Gastroesophageal sphincter (tissue), 3 donors: Measurements from ENCODE around the gene MUSK.

ENCODE experiments used
- CTCF ChIP-seq, 4 experiments: fragments of 200-600 bp in 2 of 4; fragments of 450-650 bp in 2 of 4; sonication (generic) in 1 of 4; IDR thresholded peaks; one replicate each; pipeline ENCODE4 v1.5.1; 2017 to 2019; ENCODE audit warnings: antibody characterized with exemption in 4 of 4, mild to moderate bottlenecking in 2 of 4, moderate library complexity in 2 of 4
- EP300 ChIP-seq: sonication (generic); formaldehyde crosslinking; IDR thresholded peaks from one replicate; pipeline ENCODE4 v1.6.1; 2017; ENCODE audit warnings: antibody characterized with exemption, mild to moderate bottlenecking
- POLR2A ChIP-seq, 2 donors: fragments of 450-650 bp; IDR thresholded peaks; one replicate each; pipeline ENCODE4 v1.6.1; 2017; ENCODE audit warnings: antibody characterized with exemption in 2 of 2, mild to moderate bottlenecking in 2 of 2, moderate library complexity in 1 of 2

GRCh38 chr9:110748251-110748893, 79.8 kb downstream of the MUSK start:
- TF ChIP-seq EP300 (no peak), CTCF (IDR thresholded peaks at IDR 0.05) (no peak), POLR2A (IDR thresholded peaks at IDR 0.05) (no peak)
